T-cell (primary cell): Measurements from ENCODE around the gene TMEM132A. TPM values are rescaled to one million over a fixed set of nuclear protein-coding genes. Genes with fewer than 3 reads are reported as not detected.

ENCODE experiments used
- ATAC-seq, 4 experiments: fragments of 200-7000 bp in 3 of 4; fragments of 150-1000 bp in 1 of 4; cut with Tn5 transposase; replicated peaks in 1 of 4; 1 replicate in 3 of 4; 2 replicates in 1 of 4; pipeline ENCODE4 v1.10.0; 2021; ENCODE audit warnings: moderate library complexity in 3 of 4, mild to moderate bottlenecking in 2 of 4, moderate number of reproducible peaks in 1 of 4
- CTCF ChIA-PET, 2 donors: fragments of 300-600 bp; sonication (Branson Sonifier 250); formaldehyde crosslinking; loops; one replicate each; lab custom pipeline; 2022; ENCODE audit warnings: antibody characterized with exemption in 2 of 2; lab: Charles Lee
- POLR2A ChIA-PET, 2 donors: fragments of 300-600 bp; sonication (Branson Sonifier 250); formaldehyde crosslinking; loops; one replicate each; lab custom pipeline; 2022; ENCODE audit warnings: antibody characterized with exemption in 2 of 2; lab: Charles Lee
- DNase-seq, 35 experiments: peaks; one replicate each; pipeline versions ENCODE4 v3.0.0 to v3.0.0-alpha.2; 2013 to 2023
- H3K27ac ChIP-seq: one replicate; pipeline ENCODE4 v1.5.1; 2013; ENCODE audit warnings: low read length
- H3K27me3 ChIP-seq, 2 experiments: replicated peaks in 1 of 2; 1 replicate in 1 of 2; 2 replicates in 1 of 2; pipeline versions ENCODE4 v1.6.1 to v1.7.0; 2013; ENCODE audit warnings: low read length in 1 of 2, mixed read lengths in 1 of 2; ENCODE audit not compliant: control insufficient read depth in 2 of 2, insufficient read depth in 2 of 2; ENCODE audit errors: extremely low read depth in 1 of 2
- H3K36me3 ChIP-seq, 2 donors: 1 replicate in 1 of 2; 2 replicates in 1 of 2; pipeline versions ENCODE4 v1.6.1 to v1.7.0; 2013; ENCODE audit warnings: low read length in 1 of 2; ENCODE audit not compliant: control insufficient read depth in 2 of 2, insufficient read depth in 1 of 2; ENCODE audit errors: extremely low read depth in 1 of 2
- H3K4me1 ChIP-seq, 2 experiments: 1 replicate in 1 of 2; 2 replicates in 1 of 2; pipeline versions ENCODE4 v1.6.1 to v1.7.0; 2013; ENCODE audit warnings: low read length in 2 of 2, mixed read lengths in 1 of 2; ENCODE audit not compliant: insufficient read depth in 2 of 2, control insufficient read depth in 1 of 2; ENCODE audit errors: extremely low read depth in 1 of 2
- H3K4me3 ChIP-seq, 2 donors: 1 replicate in 1 of 2; 2 replicates in 1 of 2; pipeline versions ENCODE4 v1.5.1 to v1.7.0; 2013; ENCODE audit warnings: mild to moderate bottlenecking in 2 of 2, low read length in 1 of 2, moderate library complexity in 1 of 2; ENCODE audit not compliant: control insufficient read depth in 1 of 2; ENCODE audit errors: extremely low read depth in 1 of 2
- H3K9me3 ChIP-seq: 2 replicates; pipeline ENCODE4 v1.7.0; 2013
- H3K27ac Mint-ChIP-seq, 2 donors: one replicate each; pipeline ENCODE4 v1.8.0; 2020 to 2021; ENCODE audit warnings: mild to moderate bottlenecking in 2 of 2, mixed read lengths in 2 of 2
- H3K27me3 Mint-ChIP-seq, 2 donors: one replicate each; pipeline ENCODE4 v1.8.0; 2021 to 2022; ENCODE audit warnings: mixed read lengths in 2 of 2
- H3K36me3 Mint-ChIP-seq: one replicate; pipeline ENCODE4 v1.8.0; 2021; ENCODE audit warnings: mixed read lengths
- H3K4me1 Mint-ChIP-seq, 3 donors: one replicate each; pipeline ENCODE4 v1.8.0; 2020 to 2022; ENCODE audit warnings: mixed read lengths in 3 of 3, mild to moderate bottlenecking in 1 of 3
- H3K4me3 Mint-ChIP-seq, 3 donors: one replicate each; pipeline ENCODE4 v1.8.0; 2020 to 2022; ENCODE audit warnings: mild to moderate bottlenecking in 3 of 3, mixed read lengths in 3 of 3, moderate library complexity in 3 of 3
- H3K9me3 Mint-ChIP-seq, 3 donors: one replicate each; pipeline ENCODE4 v1.8.0; 2020 to 2022; ENCODE audit warnings: mixed read lengths in 3 of 3
- WGBS: methylation state at CpG from one replicate; pipeline ENCODE4 v1.1.5; 2013; ENCODE audit warnings: missing lambda C conversion rate; ENCODE audit not compliant: insufficient coverage; 5-methylcytosine and 5-hydroxymethylcytosine counted together
- total RNA-seq, 35 experiments: library from RNA in 6 of 35; stranded (reverse) in 6 of 35; fragments of 120-200 nt in 1 of 35; gene quantifications; one replicate each; pipeline versions ENCODE4 v1.2.1 to v1.2.4 and lab custom pipeline; 2013 to 2026

TMEM132A gene
- total RNA-seq, 5 donors from 2014 or later (not counting 1 experiment from before 2014, with no cell fraction given), result 0.23 to 1.6 (median 1.2) TPM; not detected in 2

DNA sequence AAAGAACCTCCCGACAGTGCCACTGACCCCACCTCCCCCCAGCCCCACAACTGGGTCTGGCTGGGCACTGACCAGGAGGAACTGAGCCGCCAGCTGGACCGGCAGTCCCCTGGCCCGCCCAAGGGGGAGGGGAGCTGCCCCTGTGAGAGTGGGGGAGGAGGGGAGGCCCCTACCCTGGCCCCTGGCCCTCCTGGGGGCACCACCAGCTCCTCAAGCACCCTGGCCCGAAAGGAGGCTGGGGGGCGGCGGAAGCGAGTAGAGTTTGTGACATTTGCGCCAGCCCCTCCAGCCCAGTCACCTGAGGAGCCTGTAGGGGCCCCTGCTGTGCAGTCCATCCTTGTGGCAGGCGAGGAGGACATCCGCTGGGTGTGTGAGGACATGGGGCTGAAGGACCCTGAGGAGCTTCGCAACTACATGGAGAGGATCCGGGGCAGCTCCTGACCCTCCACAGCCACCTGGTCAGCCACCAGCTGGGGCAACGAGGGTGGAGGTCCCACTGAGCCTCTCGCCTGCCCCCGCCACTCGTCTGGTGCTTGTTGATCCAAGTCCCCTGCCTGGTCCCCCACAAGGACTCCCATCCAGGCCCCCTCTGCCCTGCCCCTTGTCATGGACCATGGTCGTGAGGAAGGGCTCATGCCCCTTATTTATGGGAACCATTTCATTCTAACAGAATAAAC is 12.3 kb downstream of the TMEM132A start:
- peaks cover 0 to 8% of the 10 kb centered on the region in 2 donors for H3K27me3 Mint-ChIP-seq
- DNase-seq (no peak), ATAC-seq (no peak)
- peaks cover 0 to 2% of the 10 kb centered on the region in 2 donors for H3K36me3 ChIP-seq
- H3K9me3 ChIP-seq, result no peaks in the 10 kb centered on the region
- peaks cover 5% of the 10 kb centered on the region for H3K36me3 Mint-ChIP-seq
- H3K27ac ChIP-seq, result no peak overlapping the region
- peaks cover 0 to 30% of the 10 kb centered on the region in 2 experiments for H3K27me3 ChIP-seq
- no peak overlapping the region for H3K4me3 Mint-ChIP-seq
- H3K4me1 Mint-ChIP-seq, result peaks cover 0 to 3% (median 0%) of the 10 kb centered on the region in 3 donors
- H3K4me3 ChIP-seq, result no peak overlapping the region
- WGBS, result 89% methylated on average over 13 of the region's 18 CpGs
- no peaks in the 10 kb centered on the region for H3K9me3 Mint-ChIP-seq
- ChIA-PET POLR2A (no interaction called here), CTCF (interaction anchor here in 1 of 2 donors (0.6 kb wide), 1 partner anchor 17 kb away, joined by 7 read pairs; no protein-coding TSS in a partner anchor)
- no peak overlapping the region for H3K27ac Mint-ChIP-seq
- peaks cover 0 to under 1% of the 10 kb centered on the region in 2 experiments for H3K4me1 ChIP-seq

DNA sequence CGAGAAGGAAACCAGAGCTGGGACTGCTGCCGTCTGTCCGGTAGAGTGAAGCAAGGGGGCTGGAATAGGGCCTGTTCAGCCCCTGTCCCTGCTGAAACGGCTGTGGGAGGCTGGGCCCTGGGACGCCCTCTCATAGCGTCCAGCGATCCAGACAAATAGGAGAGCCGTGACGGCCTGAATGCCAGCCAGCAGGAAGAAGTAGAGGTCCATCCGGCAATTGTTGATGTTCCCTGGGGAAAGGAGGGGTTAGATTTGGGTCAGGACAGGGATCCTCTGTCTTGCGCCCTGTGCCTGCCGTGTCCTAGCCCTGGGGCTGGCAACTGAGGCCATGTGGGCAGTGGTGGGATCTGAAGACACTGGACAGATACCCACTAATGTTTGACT is 12.9 kb downstream of the TMEM132A start:
- no peak overlapping the region for H3K4me3 ChIP-seq
- H3K9me3 Mint-ChIP-seq, result no peaks in the 10 kb centered on the region
- H3K4me1 ChIP-seq, result peaks cover 0 to 3% of the 10 kb centered on the region in 2 experiments
- no peak for ATAC-seq
- peaks cover 0 to 30% of the 10 kb centered on the region in 2 experiments for H3K27me3 ChIP-seq
- peaks cover 0 to 8% of the 10 kb centered on the region in 2 donors for H3K27me3 Mint-ChIP-seq
- ChIA-PET CTCF (no interaction called here), POLR2A (no interaction called here)
- peaks cover 0 to 2% of the 10 kb centered on the region in 2 donors for H3K36me3 ChIP-seq
- H3K27ac Mint-ChIP-seq, result no peak overlapping the region
- H3K4me1 Mint-ChIP-seq, result peaks cover 0 to 3% (median 0%) of the 10 kb centered on the region in 3 donors
- peaks cover 5% of the 10 kb centered on the region for H3K36me3 Mint-ChIP-seq
- H3K9me3 ChIP-seq, result no peaks in the 10 kb centered on the region
- no peak overlapping the region for H3K27ac ChIP-seq
- no peak overlapping the region for H3K4me3 Mint-ChIP-seq
- 83% methylated on average over 10 of the region's 12 CpGs for WGBS
- no peak for DNase-seq

DNA sequence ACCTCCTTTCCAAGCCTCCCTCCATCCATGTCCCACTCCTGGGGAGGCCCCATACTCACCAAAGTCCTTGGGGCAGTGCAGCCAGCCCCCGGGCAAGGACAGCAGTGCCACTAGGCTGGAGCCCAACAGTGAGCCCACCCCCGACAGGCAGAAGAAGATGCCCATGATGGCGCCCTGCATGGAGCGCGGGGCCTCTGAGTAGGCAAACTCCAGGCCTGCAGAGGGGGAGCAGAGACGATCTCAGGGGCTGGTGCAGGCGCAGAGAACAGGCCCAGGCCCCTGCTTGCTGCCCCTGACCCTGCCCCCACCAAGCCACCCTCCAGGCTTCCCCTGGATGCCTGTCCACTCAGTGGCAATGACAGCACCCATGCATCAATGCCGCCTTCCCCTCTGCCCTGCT is 13.6 kb downstream of the TMEM132A start:
- H3K36me3 Mint-ChIP-seq, result peaks cover 5% of the 10 kb centered on the region
- DNase-seq, result no peak
- Histone ChIP-seq H3K4me3 (no peak overlapping the region), H3K27me3 (peaks cover 0 to 30% of the 10 kb centered on the region in 2 experiments), H3K27ac (no peak overlapping the region), H3K4me1 (peaks cover 0 to 3% of the 10 kb centered on the region in 2 experiments), H3K9me3 (no peaks in the 10 kb centered on the region), H3K36me3 (peaks cover 0 to 2% of the 10 kb centered on the region in 2 donors)
- 90% methylated on average over 8 of the region's 8 CpGs for WGBS
- H3K27ac Mint-ChIP-seq, result no peak overlapping the region
- no peak for ATAC-seq
- ChIA-PET POLR2A (no interaction called here), CTCF (no interaction called here)
- no peak overlapping the region for H3K4me3 Mint-ChIP-seq
- no peaks in the 10 kb centered on the region for H3K9me3 Mint-ChIP-seq
- peaks cover 0 to 8% of the 10 kb centered on the region in 2 donors for H3K27me3 Mint-ChIP-seq
- H3K4me1 Mint-ChIP-seq, result peaks cover 0 to 3% (median 0%) of the 10 kb centered on the region in 3 donors

DNA sequence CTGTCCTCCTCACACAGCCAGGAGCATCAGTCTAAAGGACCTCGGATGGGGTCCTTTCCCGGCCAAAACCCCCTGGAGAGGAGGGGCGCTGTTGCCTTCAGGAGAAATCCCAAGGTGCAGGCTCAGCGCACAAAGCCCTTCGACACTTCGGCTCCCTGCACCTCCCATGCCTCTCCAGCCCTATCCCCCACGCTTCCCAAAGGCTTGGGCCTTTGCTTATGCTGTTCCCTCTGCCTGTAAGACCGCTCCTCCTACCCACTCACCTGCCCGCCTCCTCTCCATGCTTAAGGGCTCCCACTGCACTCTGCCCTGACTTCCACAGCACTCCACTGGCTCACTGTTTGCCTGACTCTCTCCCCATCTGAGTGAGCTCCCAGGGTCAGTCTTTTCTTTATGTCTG is 14.2 kb downstream of the TMEM132A start:
- H3K9me3 Mint-ChIP-seq, result no peaks in the 10 kb centered on the region
- H3K27me3 ChIP-seq, result peaks cover 0 to 30% of the 10 kb centered on the region in 2 experiments
- peaks cover 0 to 8% of the 10 kb centered on the region in 2 donors for H3K27me3 Mint-ChIP-seq
- peaks cover 0 to 2% of the 10 kb centered on the region in 2 donors for H3K36me3 ChIP-seq
- H3K27ac Mint-ChIP-seq, result no peak overlapping the region
- POLR2A ChIA-PET, result no interaction called here
- no peak overlapping the region for H3K4me3 Mint-ChIP-seq
- no peak for DNase-seq
- H3K4me1 ChIP-seq, result peaks cover 0 to 3% of the 10 kb centered on the region in 2 experiments
- WGBS, result 77% methylated on average over 6 of the region's 9 CpGs
- ATAC-seq, result no peak
- H3K4me1 Mint-ChIP-seq, result peaks cover 0 to 3% (median 0%) of the 10 kb centered on the region in 3 donors
- CTCF ChIA-PET, result no interaction called here
- no peaks in the 10 kb centered on the region for H3K9me3 ChIP-seq
- no peak overlapping the region for H3K4me3 ChIP-seq
- peaks cover 5% of the 10 kb centered on the region for H3K36me3 Mint-ChIP-seq
- H3K27ac ChIP-seq, result no peak overlapping the region

DNA sequence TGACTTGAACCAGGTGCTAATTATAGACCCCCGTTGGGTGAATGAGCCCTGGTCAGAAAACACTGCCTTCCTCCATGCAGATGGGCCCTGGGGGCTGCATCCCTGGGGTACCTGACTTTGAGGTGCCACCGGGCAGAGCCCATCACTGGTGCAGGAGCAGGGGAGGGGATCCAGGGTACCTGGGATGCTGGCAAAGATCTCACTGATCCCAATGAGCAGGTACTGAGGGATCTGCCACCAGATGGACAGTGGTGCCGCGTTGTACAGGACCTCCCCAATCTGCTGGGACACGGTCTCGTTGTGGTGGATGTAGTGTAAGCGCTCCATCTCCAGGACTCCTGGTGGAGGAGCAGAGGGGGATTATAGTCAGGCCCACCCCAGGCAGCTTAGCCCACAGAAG is 15.0 kb downstream of the TMEM132A start:
- peaks cover 0 to 2% of the 10 kb centered on the region in 2 donors for H3K36me3 ChIP-seq
- H3K4me1 ChIP-seq, result peaks cover 0 to 3% of the 10 kb centered on the region in 2 experiments
- H3K27me3 ChIP-seq, result peaks cover 0 to 25% of the 10 kb centered on the region in 2 experiments
- no peaks in the 10 kb centered on the region for H3K9me3 ChIP-seq
- no peak overlapping the region for H3K4me3 ChIP-seq
- WGBS, result 90% methylated on average over 7 of the region's 7 CpGs
- POLR2A ChIA-PET, result no interaction called here
- CTCF ChIA-PET, result no interaction called here
- Mint-ChIP-seq H3K27ac (no peak overlapping the region), H3K27me3 (peaks cover 0 to 4% of the 10 kb centered on the region in 2 donors), H3K4me3 (no peak overlapping the region), H3K9me3 (no peaks in the 10 kb centered on the region), H3K36me3 (peaks cover 9% of the 10 kb centered on the region), H3K4me1 (peaks cover 0 to 3% (median 0%) of the 10 kb centered on the region in 3 donors)
- no peak for ATAC-seq
- DNase-seq, result no peak
- no peak overlapping the region for H3K27ac ChIP-seq

DNA sequence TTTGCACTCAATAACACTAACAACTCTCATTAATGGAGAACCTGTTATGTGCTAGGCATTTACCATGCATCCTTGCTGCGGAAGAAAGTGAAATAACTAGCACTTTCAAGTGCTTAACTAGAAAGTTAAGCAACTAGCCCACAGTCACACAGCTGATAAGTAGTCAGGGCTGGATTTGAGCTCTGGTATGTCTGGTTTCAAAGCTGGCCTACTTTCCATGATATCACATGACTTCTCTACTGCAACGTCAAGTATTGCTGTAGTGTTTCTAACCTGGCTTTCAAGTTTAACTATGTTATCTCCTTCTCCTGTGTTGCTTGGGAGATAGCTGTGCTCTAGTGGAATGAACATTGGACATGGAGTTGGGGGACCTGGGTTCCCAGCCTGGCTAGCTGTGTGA is 15.6 kb downstream of the TMEM132A start:
- H3K9me3 Mint-ChIP-seq, result no peaks in the 10 kb centered on the region
- Histone ChIP-seq H3K27me3 (peaks cover 0 to 23% of the 10 kb centered on the region in 2 experiments), H3K27ac (no peak overlapping the region), H3K4me3 (no peak overlapping the region), H3K36me3 (peaks cover 0 to 2% of the 10 kb centered on the region in 2 donors), H3K9me3 (no peaks in the 10 kb centered on the region), H3K4me1 (peaks cover 0 to 3% of the 10 kb centered on the region in 2 experiments)
- no peak overlapping the region for H3K27ac Mint-ChIP-seq
- CTCF ChIA-PET, result no interaction called here
- WGBS, result no CpG with 5 or more reads among the region's 2 CpGs
- no peak for DNase-seq
- H3K27me3 Mint-ChIP-seq, result peaks cover 0 to 4% of the 10 kb centered on the region in 2 donors
- no peak overlapping the region for H3K4me3 Mint-ChIP-seq
- H3K36me3 Mint-ChIP-seq, result peaks cover 11% of the 10 kb centered on the region
- ATAC-seq, result peak in 1 of 4 experiments; percentile 23
- POLR2A ChIA-PET, result no interaction called here
- H3K4me1 Mint-ChIP-seq, result peaks cover 0 to 3% (median 0%) of the 10 kb centered on the region in 3 donors
